GM12801 (cell line): ENCODE measurements around the gene CLIC1.

ENCODE experiments used
- TF ChIP-seq, protein P1 (sequence below): IDR thresholded peaks from one replicate; pipeline ENCODE4 v1.5.1; 2011; ENCODE audit warnings: control low read depth; ENCODE audit not compliant: insufficient read length; ENCODE audit errors: extremely low read depth

CLIC1 gene

DNA sequence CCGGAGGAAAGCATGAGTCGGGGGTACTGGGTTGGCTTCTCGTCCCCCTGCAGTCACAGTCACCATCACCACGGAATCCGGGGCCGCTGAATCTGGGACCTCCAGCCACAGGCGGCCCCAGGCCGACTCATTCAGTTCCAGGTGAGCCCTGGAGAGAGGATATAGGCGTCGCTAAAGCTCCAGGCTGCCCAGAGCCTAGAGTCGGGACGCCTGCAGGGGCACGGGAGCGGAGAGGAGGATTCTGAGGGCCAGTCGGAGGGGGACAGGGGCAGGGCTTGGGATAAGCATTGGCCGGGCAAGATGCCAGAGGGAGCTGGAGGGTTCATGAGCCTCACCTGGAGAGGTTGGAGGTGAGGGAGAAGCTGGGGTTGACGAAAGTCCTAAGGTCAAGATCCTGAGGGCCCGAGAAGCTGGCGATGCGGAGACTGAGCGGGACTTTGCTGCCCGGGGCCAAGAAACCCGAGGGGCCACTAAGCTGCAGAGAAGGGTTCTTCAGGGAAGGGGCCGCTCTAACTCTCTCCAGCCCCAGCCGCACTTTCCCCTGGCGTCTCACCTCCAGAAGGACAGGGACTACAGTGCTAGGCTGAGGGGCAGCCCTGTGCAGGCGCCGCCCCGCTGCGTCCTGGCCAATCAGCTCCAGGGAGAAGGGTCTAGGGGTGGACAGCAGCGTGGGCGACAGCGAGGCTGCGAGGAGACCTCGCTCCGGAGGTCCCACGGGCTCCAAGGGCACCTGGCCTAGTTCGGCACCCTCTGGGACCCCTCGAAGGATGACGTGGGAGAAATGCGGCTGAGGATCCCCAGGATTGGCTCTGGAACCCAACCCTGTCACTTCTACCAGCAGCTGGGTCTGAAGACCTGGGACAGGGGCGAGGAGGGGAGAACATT, 29.8 kb upstream of the CLIC1 start:
- TF ChIP-seq, protein P1, sequence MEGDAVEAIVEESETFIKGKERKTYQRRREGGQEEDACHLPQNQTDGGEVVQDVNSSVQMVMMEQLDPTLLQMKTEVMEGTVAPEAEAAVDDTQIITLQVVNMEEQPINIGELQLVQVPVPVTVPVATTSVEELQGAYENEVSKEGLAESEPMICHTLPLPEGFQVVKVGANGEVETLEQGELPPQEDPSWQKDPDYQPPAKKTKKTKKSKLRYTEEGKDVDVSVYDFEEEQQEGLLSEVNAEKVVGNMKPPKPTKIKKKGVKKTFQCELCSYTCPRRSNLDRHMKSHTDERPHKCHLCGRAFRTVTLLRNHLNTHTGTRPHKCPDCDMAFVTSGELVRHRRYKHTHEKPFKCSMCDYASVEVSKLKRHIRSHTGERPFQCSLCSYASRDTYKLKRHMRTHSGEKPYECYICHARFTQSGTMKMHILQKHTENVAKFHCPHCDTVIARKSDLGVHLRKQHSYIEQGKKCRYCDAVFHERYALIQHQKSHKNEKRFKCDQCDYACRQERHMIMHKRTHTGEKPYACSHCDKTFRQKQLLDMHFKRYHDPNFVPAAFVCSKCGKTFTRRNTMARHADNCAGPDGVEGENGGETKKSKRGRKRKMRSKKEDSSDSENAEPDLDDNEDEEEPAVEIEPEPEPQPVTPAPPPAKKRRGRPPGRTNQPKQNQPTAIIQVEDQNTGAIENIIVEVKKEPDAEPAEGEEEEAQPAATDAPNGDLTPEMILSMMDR, result no peak

- TF ChIP-seq, protein P1, result no peak
Observed at GRCh38 chr6:31765559-31765909, 29.2 kb upstream of the CLIC1 start.

DNA sequence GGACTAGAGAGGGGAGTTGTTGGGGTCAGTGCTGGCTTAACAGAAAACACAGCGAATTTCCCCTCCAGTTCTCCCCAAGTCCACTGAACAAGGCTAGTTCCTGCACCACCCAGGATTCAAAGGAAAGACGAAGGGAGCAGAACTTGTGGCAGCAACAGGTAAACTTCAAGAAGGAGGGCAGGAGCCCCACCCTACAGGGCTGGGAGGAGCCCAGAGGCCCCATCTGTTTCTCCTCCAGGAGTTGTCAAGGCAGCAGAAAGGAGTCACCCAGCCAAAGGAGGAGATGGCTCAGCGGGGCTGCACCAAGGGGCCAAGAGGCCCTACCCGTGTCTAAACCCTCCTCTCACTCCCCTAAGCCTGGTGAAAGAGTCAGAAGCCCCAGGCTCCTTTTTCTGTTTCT, 27.9 kb upstream of the CLIC1 start:
- TF ChIP-seq, protein P1, result no peak

DNA sequence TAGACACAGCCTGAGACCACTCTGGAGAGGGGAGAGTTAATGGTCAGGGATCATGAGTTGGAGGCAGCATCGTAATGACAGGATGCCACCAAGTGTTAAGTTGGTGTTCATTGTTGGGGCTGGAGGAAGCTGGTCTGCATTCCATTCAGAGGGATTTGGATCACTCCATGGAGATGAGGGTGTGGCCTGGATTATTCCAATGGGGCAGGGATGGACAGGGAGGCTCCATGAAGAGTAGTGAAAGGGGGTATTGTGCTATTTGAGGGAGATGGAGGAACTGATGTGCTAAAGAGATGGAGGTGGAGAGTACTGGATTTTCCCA, 27.2 kb upstream of the CLIC1 start:
- TF ChIP-seq, protein P1, result no peak

GRCh38 chr6:31762878-31763618, 26.7 kb upstream of the CLIC1 start:
- TF ChIP-seq, protein P1, result no peak

- TF ChIP-seq, protein P1, result no peak
Observed at GRCh38 chr6:31762356-31762755, 26.0 kb upstream of the CLIC1 start, which contains the start of gene SAPCD1. SAPCD1 (plus strand) TSS chr6:31762656; CDS start chr6:31763055, 399 bp downstream.

- TF ChIP-seq, protein P1, result no peak
Observed at GRCh38 chr6:31761343-31761742, 25.0 kb upstream of the CLIC1 start.
